GM06990 (cell line): ENCODE measurements around the gene RUVBL1.

Experiments used
- DNase-seq: peaks from one replicate; pipeline ENCODE4 v3.0.0-alpha.2; 2011; ENCODE audit not compliant: insufficient read length; ENCODE audit errors: extremely low read depth
- H3K27me3 ChIP-seq: replicated peaks from 2 replicates; pipeline ENCODE4 v1.6.0; 2011; ENCODE audit warnings: low read length; ENCODE audit not compliant: control insufficient read depth, insufficient read depth
- H3K36me3 ChIP-seq: 2 replicates; pipeline ENCODE4 v1.5.1; 2011; ENCODE audit warnings: low read length; ENCODE audit not compliant: control insufficient read depth, insufficient read depth
- H3K4me3 ChIP-seq: replicated peaks from 2 replicates; pipeline ENCODE4 v1.5.1; 2011; ENCODE audit warnings: low read depth, mild to moderate bottlenecking, control low read depth, low read length
- CTCF ChIP-seq: IDR thresholded peaks from 2 replicates; pipeline ENCODE4 v1.5.1; 2011; ENCODE audit warnings: low read length, control low read depth, mild to moderate bottlenecking, inconsistent platforms; ENCODE audit not compliant: insufficient read depth, poor library complexity, severe bottlenecking

RUVBL1 gene

GRCh38 chr3:128145279-128145678 lies 21.7 kb upstream of the RUVBL1 start:
- no peaks in the 10 kb centered on the region for H3K27me3 ChIP-seq
- no peak for TF ChIP-seq CTCF
- no peaks in the 10 kb centered on the region for H3K36me3 ChIP-seq
- DNase-seq, result no peak
- H3K4me3 ChIP-seq, result no peak overlapping the region

- no peak overlapping the region for H3K4me3 ChIP-seq
- DNase-seq, result no peak
- H3K27me3 ChIP-seq, result no peaks in the 10 kb centered on the region
- no peak for TF ChIP-seq CTCF
- H3K36me3 ChIP-seq, result no peaks in the 10 kb centered on the region
Observed at GRCh38 chr3:128144512-128145187, 21.0 kb upstream of the RUVBL1 start.

- no peak for DNase-seq
- no peak for TF ChIP-seq CTCF
- H3K4me3 ChIP-seq, result no peak overlapping the region
- no peaks in the 10 kb centered on the region for H3K27me3 ChIP-seq
- H3K36me3 ChIP-seq, result no peaks in the 10 kb centered on the region
Observed at GRCh38 chr3:128143496-128143895, 19.9 kb upstream of the RUVBL1 start.

GRCh38 chr3:128133273-128133883 lies 9.8 kb upstream of the RUVBL1 start:
- no peaks in the 10 kb centered on the region for H3K27me3 ChIP-seq
- no peaks in the 10 kb centered on the region for H3K36me3 ChIP-seq
- H3K4me3 ChIP-seq, result no peak overlapping the region
- DNase-seq, result no peak
- peak; percentile 76 for TF ChIP-seq CTCF

- H3K27me3 ChIP-seq, result no peaks in the 10 kb centered on the region
- TF ChIP-seq CTCF, result no peak
- no peaks in the 10 kb centered on the region for H3K36me3 ChIP-seq
- DNase-seq, result no peak
- no peak overlapping the region for H3K4me3 ChIP-seq
Observed at GRCh38 chr3:128131897-128132646, 8.5 kb upstream of the RUVBL1 start.
